Coronary artery (tissue), 2 donors: ENCODE results near the gene BANF1.
"Not testable (repeated sequence)": the region's sequence is repeated elsewhere in the genome, so short reads cannot be mapped to it uniquely, and the experiment has no call there.

Experiments used
- DNase-seq: peaks from one replicate; pipeline ENCODE4 v3.0.0-alpha.2; 2017; ENCODE audit warnings: low spot score
- H3K27ac ChIP-seq, 2 donors: fragments of 200-600 bp; sonication (generic); one replicate each; pipeline ENCODE4 v1.5.1; 2016 to 2019
- H3K4me3 ChIP-seq: fragments of 200-600 bp; sonication (generic); 2 replicates; pipeline ENCODE4 v1.5.1; 2016; ENCODE audit warnings: mild to moderate bottlenecking, moderate library complexity
- CTCF ChIP-seq: fragments of 200-600 bp; sonication (generic); IDR thresholded peaks from one replicate; pipeline ENCODE4 v1.5.1; 2019; ENCODE audit warnings: antibody characterized with exemption

The BANF1 gene

GRCh38 chr11:66015936-66016792, 13.9 kb downstream of the BANF1 start:
- H3K4me3 ChIP-seq, result peak overlapping the region; percentile 47
- no peak for TF ChIP-seq CTCF
- H3K27ac ChIP-seq, result peak overlapping the region; percentile 68 to 94
- no peak for DNase-seq

- Histone ChIP-seq H3K27ac (peak overlapping the region; percentile 68 to 94), H3K4me3 (no peak overlapping the region)
- no peak for DNase-seq
- TF ChIP-seq CTCF, result no peak
Measured at GRCh38 chr11:66016793-66017177, 14.5 kb downstream of the BANF1 start.

GRCh38 chr11:66017321-66017720, 15.0 kb downstream of the BANF1 start:
- Histone ChIP-seq H3K4me3 (no peak overlapping the region), H3K27ac (no peak overlapping the region)
- TF ChIP-seq CTCF, result no peak
- DNase-seq, result no peak

- no peak overlapping the region for H3K27ac ChIP-seq
- no peak for DNase-seq
- TF ChIP-seq CTCF, result no peak
- no peak overlapping the region for H3K4me3 ChIP-seq
Measured at GRCh38 chr11:66020212-66020611, 17.9 kb downstream of the BANF1 start.

- H3K27ac ChIP-seq, result peak overlapping the region in 1 of 2 donors; percentile 35
- DNase-seq, result no peak
- H3K4me3 ChIP-seq, result no peak overlapping the region
- no peak for TF ChIP-seq CTCF
Measured at GRCh38 chr11:66020618-66021357, 18.5 kb downstream of the BANF1 start.

- H3K27ac ChIP-seq, result no peak overlapping the region
- H3K4me3 ChIP-seq, result peak overlapping the region; percentile 62
- peak; percentile 93 for TF ChIP-seq CTCF
Measured at GRCh38 chr11:66022401-66023185, 20.3 kb downstream of the BANF1 start.

GRCh38 chr11:66023186-66023440, 20.8 kb downstream of the BANF1 start:
- H3K4me3 ChIP-seq, H3K27ac ChIP-seq, DNase-seq: not testable (repeated sequence)

More at GRCh38 chr11:66022401-66023185, 20.3 kb downstream of the BANF1 start:
- DNase-seq, result no peak
